ENCODE measurements around the gene PLCG2.

PLCG2 gene

GRCh38 chr16:81778861-81779535 lies at the start of gene PLCG2:
PLCG2 (plus strand) TSS chr16:81779291; CDS start chr16:81785990, 6,699 bp downstream.
- in situ Hi-C loops (cut with MboI; ENCODE audit: low sequenced_read_pairs), result no loop called here

GRCh38 chr16:81729451-81729850 lies 49.6 kb upstream of the PLCG2 start:
- in situ Hi-C loops (cut with MboI; ENCODE audit: low sequenced_read_pairs), result loop anchor here (10.0 to 25.0 kb wide), 2 partner anchors 365 to 717 kb away; partner anchors contain the start of genes CENPN and CMC2

GRCh38 chr16:81730090-81731051 lies 48.7 kb upstream of the PLCG2 start:
- in situ Hi-C loops (cut with MboI; ENCODE audit: low sequenced_read_pairs), result loop anchor here (25.0 kb wide), 1 partner anchor 718 kb away; the partner anchor contains the start of genes CENPN and CMC2

GRCh38 chr16:81731649-81732048 lies 47.4 kb upstream of the PLCG2 start:
- in situ Hi-C loops (cut with MboI; ENCODE audit: low sequenced_read_pairs), result loop anchor here (25.0 kb wide), 1 partner anchor 719 kb away; the partner anchor contains the start of genes CENPN and CMC2

- in situ Hi-C loops (cut with MboI; ENCODE audit: low sequenced_read_pairs), result loop anchor here (25.0 kb wide), 1 partner anchor 720 kb away; the partner anchor contains the start of genes CENPN and CMC2
These were observed 46.4 kb upstream of the PLCG2 start for GRCh38 chr16:81732699-81733098.

- in situ Hi-C loops (cut with MboI; ENCODE audit: low sequenced_read_pairs), result loop anchor here (25.0 kb wide), 1 partner anchor 721 kb away; the partner anchor contains the start of genes CENPN and CMC2
These were observed 45.8 kb upstream of the PLCG2 start for GRCh38 chr16:81733295-81733694.

- in situ Hi-C loops (cut with MboI; ENCODE audit: low sequenced_read_pairs), result loop anchor here (25.0 kb wide), 1 partner anchor 723 kb away; the partner anchor contains the start of genes CENPN and CMC2
These were observed 44.3 kb upstream of the PLCG2 start for GRCh38 chr16:81734632-81735434.

- in situ Hi-C loops (cut with MboI; ENCODE audit: low sequenced_read_pairs), result loop anchor here (25.0 kb wide), 1 partner anchor 726 kb away; the partner anchor contains the start of genes CENPN and CMC2
These were observed 41.1 kb upstream of the PLCG2 start for GRCh38 chr16:81737885-81738536.

GRCh38 chr16:81738783-81739496 lies 40.2 kb upstream of the PLCG2 start:
- in situ Hi-C loops (cut with MboI; ENCODE audit: low sequenced_read_pairs), result loop anchor here (25.0 kb wide), 1 partner anchor 727 kb away; the partner anchor contains the start of genes CENPN and CMC2

- in situ Hi-C loops (cut with MboI; ENCODE audit: low sequenced_read_pairs), result loop anchor here (25.0 kb wide), 1 partner anchor 727 kb away; the partner anchor contains the start of genes CENPN and CMC2
These were observed 39.6 kb upstream of the PLCG2 start for GRCh38 chr16:81739503-81739902.

- in situ Hi-C loops (cut with MboI; ENCODE audit: low sequenced_read_pairs), result loop anchor here (25.0 kb wide), 1 partner anchor 728 kb away; the partner anchor contains the start of genes CENPN and CMC2
These were observed 38.9 kb upstream of the PLCG2 start for GRCh38 chr16:81740169-81740568.

GRCh38 chr16:81741430-81741770 lies 37.7 kb upstream of the PLCG2 start:
- in situ Hi-C loops (cut with MboI; ENCODE audit: low sequenced_read_pairs), result loop anchor here (25.0 kb wide), 1 partner anchor 729 kb away; the partner anchor contains the start of genes CENPN and CMC2

- in situ Hi-C loops (cut with MboI; ENCODE audit: low sequenced_read_pairs), result loop anchor here (25.0 kb wide), 1 partner anchor 732 kb away; the partner anchor contains the start of genes CENPN and CMC2
These were observed 34.7 kb upstream of the PLCG2 start for GRCh38 chr16:81744385-81744784.

GRCh38 chr16:81744911-81745310 lies 34.2 kb upstream of the PLCG2 start:
- in situ Hi-C loops (cut with MboI; ENCODE audit: low sequenced_read_pairs), result loop anchor here (25.0 kb wide), 1 partner anchor 733 kb away; the partner anchor contains the start of genes CENPN and CMC2

GRCh38 chr16:81745704-81746558 lies 33.2 kb upstream of the PLCG2 start:
- in situ Hi-C loops (cut with MboI; ENCODE audit: low sequenced_read_pairs), result loop anchor here (25.0 kb wide), 1 partner anchor 734 kb away; the partner anchor contains the start of genes CENPN and CMC2

GRCh38 chr16:81746566-81746965 lies 32.5 kb upstream of the PLCG2 start:
- in situ Hi-C loops (cut with MboI; ENCODE audit: low sequenced_read_pairs), result loop anchor here (25.0 kb wide), 1 partner anchor 734 kb away; the partner anchor contains the start of genes CENPN and CMC2

- in situ Hi-C loops (cut with MboI; ENCODE audit: low sequenced_read_pairs), result loop anchor here (25.0 kb wide), 1 partner anchor 736 kb away; the partner anchor contains the start of genes CENPN and CMC2
These were observed 30.5 kb upstream of the PLCG2 start for GRCh38 chr16:81748476-81749198.

All from HL-60/S4 treated with retinoic acid at 250 ng/mL for 4 days and 3 days (cell line).